ENCODE measurements around the gene LZTS3. TPM values are rescaled to one million over a fixed set of nuclear protein-coding genes. Genes with fewer than 3 reads are reported as not detected.

LZTS3 gene
- polyA plus RNA-seq, 1 donor (not counting 4 experiments of a cell fraction or from before 2014, with no cell fraction given): 2.5 TPM

GRCh38 chr20:3164043-3164762, 9.1 kb downstream of the LZTS3 start:
- TF ChIP-seq EZH2 (IDR thresholded peaks at IDR 0.05; ENCODE audit: low read length): no peak
- TF ChIP-seq, protein P1, sequence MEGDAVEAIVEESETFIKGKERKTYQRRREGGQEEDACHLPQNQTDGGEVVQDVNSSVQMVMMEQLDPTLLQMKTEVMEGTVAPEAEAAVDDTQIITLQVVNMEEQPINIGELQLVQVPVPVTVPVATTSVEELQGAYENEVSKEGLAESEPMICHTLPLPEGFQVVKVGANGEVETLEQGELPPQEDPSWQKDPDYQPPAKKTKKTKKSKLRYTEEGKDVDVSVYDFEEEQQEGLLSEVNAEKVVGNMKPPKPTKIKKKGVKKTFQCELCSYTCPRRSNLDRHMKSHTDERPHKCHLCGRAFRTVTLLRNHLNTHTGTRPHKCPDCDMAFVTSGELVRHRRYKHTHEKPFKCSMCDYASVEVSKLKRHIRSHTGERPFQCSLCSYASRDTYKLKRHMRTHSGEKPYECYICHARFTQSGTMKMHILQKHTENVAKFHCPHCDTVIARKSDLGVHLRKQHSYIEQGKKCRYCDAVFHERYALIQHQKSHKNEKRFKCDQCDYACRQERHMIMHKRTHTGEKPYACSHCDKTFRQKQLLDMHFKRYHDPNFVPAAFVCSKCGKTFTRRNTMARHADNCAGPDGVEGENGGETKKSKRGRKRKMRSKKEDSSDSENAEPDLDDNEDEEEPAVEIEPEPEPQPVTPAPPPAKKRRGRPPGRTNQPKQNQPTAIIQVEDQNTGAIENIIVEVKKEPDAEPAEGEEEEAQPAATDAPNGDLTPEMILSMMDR (optimal IDR thresholded peaks at IDR 0.05 in 1 of 3, IDR thresholded peaks at IDR 0.05 in 1 of 3, conservative IDR thresholded peaks at IDR 0.05 in 1 of 3; ENCODE audit: extremely low read depth in 1 of 3, insufficient read depth in 2 of 3, low read length in 3 of 3): no peak
- Histone ChIP-seq H3K27ac (ENCODE audit: control insufficient read depth, insufficient read depth, low read length) (no peak overlapping the region), H4K20me1 (ENCODE audit: control insufficient read depth, extremely low read depth, insufficient read depth, low read length) (peaks cover under 1% of the 10 kb centered on the region), H3K4me3 (ENCODE audit: control insufficient read depth in 2 of 3, extremely low read depth in 1 of 3, insufficient read depth in 2 of 3, low read depth in 1 of 3, low read length in 3 of 3) (no peak overlapping the region), H2AFZ (ENCODE audit: control insufficient read depth, low read length) (no peak overlapping the region), H3K79me2 (ENCODE audit: control insufficient read depth, insufficient read depth, low read length) (peaks cover 7% of the 10 kb centered on the region), H3K36me3 (ENCODE audit: control insufficient read depth in 2 of 2, extremely low read depth in 1 of 2, insufficient read depth in 2 of 2, low read length in 2 of 2) (no peaks in the 10 kb centered on the region), H3K27me3 (ENCODE audit: control insufficient read depth, extremely low read depth, insufficient read depth, low read length) (peaks cover 24% of the 10 kb centered on the region), H3K4me2 (ENCODE audit: control insufficient read depth, extremely low read depth, insufficient read depth, low read depth, low read length) (no peak overlapping the region), H3K9me1 (ENCODE audit: control insufficient read depth, extremely low read depth, insufficient read depth, low read length) (no peaks in the 10 kb centered on the region), H3K9ac (ENCODE audit: control insufficient read depth, extremely low read depth, insufficient read depth, low read length) (no peak overlapping the region), H3K4me1 (ENCODE audit: control insufficient read depth, extremely low read depth, insufficient read depth, low read length) (no peaks in the 10 kb centered on the region), H3K9me3 (ENCODE audit: control insufficient read depth, low read depth, low read length) (no peaks in the 10 kb centered on the region)
- DNase-seq (ENCODE audit: low read depth, low spot score): no peak
- no peak for FAIRE-seq
- dilution Hi-C loops (cut with MboI; ENCODE audit: extremely low pct_ligation_motif_present, low sequenced_read_pairs): no loop called here

DNA sequence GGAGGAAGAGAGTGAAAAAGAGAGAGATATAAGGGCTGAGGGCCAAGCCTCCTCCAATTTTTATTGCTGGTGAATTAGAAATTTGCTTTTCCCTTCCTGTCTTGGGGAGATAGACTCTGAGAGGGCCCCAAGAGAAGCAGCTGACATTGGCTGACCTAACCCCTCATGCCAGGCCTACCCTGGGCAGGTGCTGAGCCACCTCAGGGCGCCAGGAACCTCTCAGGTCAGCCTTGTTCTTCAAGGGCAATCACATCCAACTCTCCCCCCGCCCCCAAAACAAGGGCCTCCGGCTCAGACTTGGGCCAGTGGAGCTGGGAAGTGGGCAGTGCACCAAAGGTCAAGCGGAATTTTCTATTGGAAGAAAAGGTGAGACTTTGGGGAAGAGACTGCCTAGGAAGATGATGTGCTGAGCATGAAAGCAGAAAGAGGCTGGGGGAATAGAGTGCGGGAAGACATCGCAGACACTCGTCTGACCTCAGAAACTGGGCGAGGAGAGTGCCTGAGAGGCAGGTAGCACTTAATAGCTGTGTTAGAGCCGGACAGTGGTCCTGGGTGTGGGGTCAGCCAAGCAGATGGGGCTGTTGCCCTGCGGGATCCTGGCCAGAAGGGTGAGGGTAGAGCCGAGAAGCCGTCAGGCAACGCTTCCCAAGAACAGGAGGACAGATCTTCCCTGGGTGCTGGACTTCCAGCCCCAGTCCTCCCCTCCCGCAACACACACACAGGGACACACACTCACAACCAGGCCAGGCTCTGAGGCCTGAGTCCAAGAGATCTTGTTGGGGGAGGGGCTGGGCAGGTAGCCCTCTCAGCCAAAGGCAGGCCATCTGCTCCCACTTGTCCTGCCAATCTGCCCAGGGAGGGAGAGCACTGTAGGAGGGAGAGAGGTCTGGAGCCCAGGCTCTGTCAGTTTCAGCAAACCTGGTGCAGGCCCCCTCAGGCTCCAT, 10.0 kb downstream of the LZTS3 start:
- peaks cover 6% of the 10 kb centered on the region for H4K20me1 ChIP-seq (ENCODE audit: control insufficient read depth, extremely low read depth, insufficient read depth, low read length)
- peaks cover 15% of the 10 kb centered on the region for H3K27me3 ChIP-seq (ENCODE audit: control insufficient read depth, extremely low read depth, insufficient read depth, low read length)
- TF ChIP-seq, protein P1 (optimal IDR thresholded peaks at IDR 0.05 in 1 of 3, IDR thresholded peaks at IDR 0.05 in 1 of 3, conservative IDR thresholded peaks at IDR 0.05 in 1 of 3; ENCODE audit: extremely low read depth in 1 of 3, insufficient read depth in 2 of 3, low read length in 3 of 3): no peak
- TF ChIP-seq EZH2 (IDR thresholded peaks at IDR 0.05; ENCODE audit: low read length): no peak
- no peak overlapping the region for H3K9ac ChIP-seq (ENCODE audit: control insufficient read depth, extremely low read depth, insufficient read depth, low read length)
- FAIRE-seq (no peak), DNase-seq (ENCODE audit: low read depth, low spot score) (no peak)
- no peaks in the 10 kb centered on the region for H3K9me3 ChIP-seq (ENCODE audit: control insufficient read depth, low read depth, low read length)
- H3K4me1 ChIP-seq (ENCODE audit: control insufficient read depth, extremely low read depth, insufficient read depth, low read length): peaks cover 3% of the 10 kb centered on the region
- H3K9me1 ChIP-seq (ENCODE audit: control insufficient read depth, extremely low read depth, insufficient read depth, low read length): no peaks in the 10 kb centered on the region
- H2AFZ ChIP-seq (ENCODE audit: control insufficient read depth, low read length): no peak overlapping the region
- no peak overlapping the region for H3K27ac ChIP-seq (ENCODE audit: control insufficient read depth, insufficient read depth, low read length)
- H3K36me3 ChIP-seq (ENCODE audit: control insufficient read depth in 2 of 2, extremely low read depth in 1 of 2, insufficient read depth in 2 of 2, low read length in 2 of 2): no peaks in the 10 kb centered on the region
- H3K4me2 ChIP-seq (ENCODE audit: control insufficient read depth, extremely low read depth, insufficient read depth, low read depth, low read length): no peak overlapping the region
- H3K79me2 ChIP-seq (ENCODE audit: control insufficient read depth, insufficient read depth, low read length): peaks cover 15% of the 10 kb centered on the region
- dilution Hi-C loops (cut with MboI; ENCODE audit: extremely low pct_ligation_motif_present, low sequenced_read_pairs): no loop called here
- no peak overlapping the region for H3K4me3 ChIP-seq (ENCODE audit: control insufficient read depth in 2 of 3, extremely low read depth in 1 of 3, insufficient read depth in 2 of 3, low read depth in 1 of 3, low read length in 3 of 3)

All from keratinocyte (primary cell).